ENCODE measurements around the gene PSEN2.
"Not testable (repeated sequence)": the region's sequence is repeated elsewhere in the genome, so short reads cannot be mapped to it uniquely, and the experiment has no call there.

PSEN2 gene

DNA sequence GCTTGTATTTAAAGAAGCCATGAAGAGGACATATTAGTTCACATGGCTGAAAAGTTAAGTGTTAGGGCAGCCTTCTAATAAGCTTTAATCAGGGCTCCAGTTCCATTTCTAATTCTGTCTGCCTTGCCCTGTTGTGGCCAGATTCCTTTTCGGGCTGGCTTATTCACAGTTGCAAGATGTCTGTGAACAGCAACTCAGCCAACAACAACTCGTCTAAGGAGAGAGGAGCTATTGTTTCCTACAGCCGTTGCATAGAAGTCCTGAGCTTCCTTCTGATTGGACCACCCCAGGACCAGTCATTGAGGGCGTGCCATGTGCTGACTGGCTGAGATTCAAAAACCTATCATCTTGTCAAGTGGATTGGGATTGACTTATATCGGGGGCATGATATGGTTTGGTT lies 51.1 kb downstream of the PSEN2 start:
- no peak for DNase-seq

DNA sequence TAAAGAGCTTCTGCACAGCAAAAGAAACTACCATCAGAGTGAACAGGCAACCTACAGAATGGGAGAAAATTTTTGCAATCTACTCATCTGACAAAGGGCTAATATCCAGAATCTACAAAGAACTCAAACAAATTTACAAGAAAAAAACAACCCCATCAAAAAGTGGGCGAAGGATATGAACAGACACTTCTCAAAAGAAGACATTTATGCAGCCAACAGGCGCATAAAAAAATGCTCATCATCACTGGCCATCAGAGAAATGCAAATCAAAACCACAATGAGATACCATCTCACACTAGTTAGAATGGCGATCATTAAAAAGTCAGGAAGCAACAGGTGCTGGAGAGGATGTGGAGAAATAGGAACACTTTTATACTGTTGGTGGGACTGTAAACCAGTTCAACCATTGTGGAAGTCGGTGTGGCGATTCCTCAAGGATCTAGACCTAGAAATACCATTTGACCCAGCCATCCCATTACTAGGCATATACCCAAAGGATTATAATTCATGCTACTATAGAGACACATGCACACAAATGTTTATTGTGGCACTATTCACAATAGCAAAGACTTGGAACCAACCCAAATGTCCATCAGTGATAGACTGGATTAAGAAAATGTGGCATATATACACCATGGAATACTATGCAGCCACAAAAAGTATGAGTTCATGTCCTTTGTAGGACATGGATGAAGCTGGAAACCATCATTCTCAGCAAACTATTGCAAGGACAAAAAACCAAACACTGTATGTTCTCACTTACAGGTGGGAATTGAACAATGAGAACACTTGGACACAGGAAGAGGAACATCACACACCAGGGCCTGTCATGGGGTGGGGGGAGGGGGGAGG lies 59.1 kb downstream of the PSEN2 start:
- DNase-seq = not testable (repeated sequence)

DNA sequence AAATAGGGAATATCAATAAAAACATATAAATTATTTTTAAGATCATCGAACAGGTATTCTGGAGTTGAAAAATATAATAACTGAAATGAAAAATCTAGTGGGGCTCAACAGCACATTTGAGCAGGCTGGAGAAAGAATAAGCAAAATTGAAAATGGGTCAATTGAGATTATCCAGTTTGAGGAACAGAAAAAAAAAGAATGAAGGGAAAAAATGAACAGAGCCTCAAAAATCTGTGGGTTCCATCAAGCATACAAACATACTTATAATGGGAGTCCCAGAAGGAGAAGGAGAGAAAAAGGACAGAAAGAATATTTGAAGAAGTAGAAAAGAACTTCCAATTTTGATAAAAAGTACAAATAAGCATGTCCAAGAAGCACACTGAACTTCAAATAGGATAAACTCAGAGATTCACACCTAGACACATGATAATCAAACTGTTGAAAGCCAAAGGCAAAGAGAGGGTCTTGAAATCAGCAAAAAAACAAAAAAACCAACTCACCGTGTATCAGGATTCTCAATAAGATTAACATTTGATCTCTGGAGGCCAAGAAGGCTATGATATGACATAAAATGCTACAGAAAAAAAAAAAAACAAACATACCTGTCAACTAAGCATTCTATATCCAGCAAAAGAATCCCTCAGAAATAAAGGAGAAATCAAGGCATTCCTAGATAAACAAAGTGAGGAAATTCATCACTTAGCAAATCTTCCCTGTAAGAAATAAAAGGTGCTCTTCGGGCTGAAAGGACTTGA lies 64.2 kb downstream of the PSEN2 start:
- no peak for DNase-seq

DNA sequence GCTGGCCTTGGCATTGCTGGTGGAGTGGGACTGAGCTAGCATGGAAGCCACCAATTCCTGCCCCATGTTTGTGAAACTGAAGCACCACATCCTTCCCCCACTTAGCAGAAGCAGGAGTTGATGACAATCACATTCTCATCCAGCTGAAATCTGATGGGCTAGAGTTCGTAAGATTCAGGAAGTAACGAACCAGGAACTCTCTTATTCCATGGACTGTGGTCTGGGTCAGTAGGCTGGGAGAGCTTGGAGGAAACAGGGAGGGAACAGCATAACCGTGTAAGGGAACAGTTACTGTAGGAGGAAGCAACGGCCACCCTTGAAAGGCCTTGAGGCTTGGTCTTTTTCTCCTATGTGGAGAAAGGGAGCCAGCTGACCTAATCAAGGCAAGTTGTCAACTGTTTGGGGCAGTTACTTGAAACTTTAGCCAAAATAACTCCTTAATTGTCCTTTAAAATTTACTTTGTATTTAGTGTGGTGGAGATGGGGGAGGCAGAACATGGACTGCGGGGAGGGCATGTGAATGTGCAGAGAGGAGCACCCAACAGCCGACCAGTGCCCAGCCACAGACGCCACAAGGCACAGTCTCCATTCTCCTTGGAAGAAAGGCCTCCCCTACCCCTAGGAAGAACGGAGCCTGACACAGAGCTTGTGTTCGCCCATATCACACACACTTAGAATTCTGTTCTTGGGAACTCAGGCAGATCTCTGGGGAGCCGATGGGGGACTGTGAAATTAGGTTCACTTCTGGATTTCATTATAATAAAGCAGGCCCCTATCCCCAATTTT lies 67.7 kb downstream of the PSEN2 start:
- DNase-seq = no peak

DNA sequence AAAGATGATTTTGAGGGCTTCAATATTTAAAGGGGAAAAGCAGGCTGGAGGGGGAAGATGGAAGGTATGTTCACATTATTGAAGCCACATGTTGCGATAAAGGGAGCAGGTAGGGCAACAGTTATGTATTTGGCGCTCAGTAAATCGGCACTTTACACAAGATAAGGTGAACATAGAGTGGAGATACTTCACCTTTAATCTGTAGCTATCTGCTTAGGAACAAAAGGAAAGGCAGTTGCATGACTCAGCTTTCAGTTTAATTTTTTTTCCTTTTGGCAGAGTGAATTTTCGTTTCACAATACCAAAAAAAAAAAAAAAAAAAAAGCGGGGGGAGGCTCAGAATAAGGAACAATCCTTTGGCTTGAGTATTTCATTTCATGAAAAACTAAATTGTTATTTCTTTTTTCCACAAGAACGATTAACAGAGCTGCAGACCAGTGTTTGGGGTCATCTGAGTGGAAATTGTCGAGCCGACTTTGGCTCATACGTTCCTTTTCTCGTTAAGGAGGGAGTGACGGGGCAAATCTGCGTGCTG lies 68.6 kb downstream of the PSEN2 start:
- no peak for DNase-seq

DNA sequence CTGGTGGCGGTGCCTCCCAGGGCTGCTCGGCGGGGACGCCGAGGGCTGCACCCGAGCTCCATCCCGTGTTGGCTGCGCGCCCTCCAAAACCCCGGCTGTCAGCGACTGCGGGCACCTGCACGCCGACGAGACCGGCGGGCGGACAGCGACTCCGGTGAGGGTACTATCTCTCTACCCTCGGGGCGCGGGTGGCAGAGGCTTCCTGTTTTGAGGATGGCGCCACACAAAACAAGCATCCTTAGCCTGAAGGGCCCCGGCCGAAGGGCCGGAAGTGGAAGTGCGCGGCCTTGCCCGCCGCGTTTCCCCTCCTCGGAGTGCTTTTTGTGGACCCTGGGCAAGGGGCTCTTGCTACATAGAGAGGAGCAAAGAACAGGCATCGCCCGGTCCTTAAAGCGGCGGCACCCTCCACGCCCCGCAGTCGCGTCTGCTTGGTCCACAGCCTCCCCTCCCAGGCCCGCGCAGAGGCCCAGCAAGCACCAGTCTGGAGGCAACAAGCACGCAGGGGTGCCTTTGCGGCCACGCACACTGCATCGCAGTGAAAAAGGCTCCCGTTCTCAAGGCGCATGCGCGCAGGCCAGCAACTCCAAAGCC lies 69.1 kb downstream of the PSEN2 start:
- peak; percentile 72 for DNase-seq

DNA sequence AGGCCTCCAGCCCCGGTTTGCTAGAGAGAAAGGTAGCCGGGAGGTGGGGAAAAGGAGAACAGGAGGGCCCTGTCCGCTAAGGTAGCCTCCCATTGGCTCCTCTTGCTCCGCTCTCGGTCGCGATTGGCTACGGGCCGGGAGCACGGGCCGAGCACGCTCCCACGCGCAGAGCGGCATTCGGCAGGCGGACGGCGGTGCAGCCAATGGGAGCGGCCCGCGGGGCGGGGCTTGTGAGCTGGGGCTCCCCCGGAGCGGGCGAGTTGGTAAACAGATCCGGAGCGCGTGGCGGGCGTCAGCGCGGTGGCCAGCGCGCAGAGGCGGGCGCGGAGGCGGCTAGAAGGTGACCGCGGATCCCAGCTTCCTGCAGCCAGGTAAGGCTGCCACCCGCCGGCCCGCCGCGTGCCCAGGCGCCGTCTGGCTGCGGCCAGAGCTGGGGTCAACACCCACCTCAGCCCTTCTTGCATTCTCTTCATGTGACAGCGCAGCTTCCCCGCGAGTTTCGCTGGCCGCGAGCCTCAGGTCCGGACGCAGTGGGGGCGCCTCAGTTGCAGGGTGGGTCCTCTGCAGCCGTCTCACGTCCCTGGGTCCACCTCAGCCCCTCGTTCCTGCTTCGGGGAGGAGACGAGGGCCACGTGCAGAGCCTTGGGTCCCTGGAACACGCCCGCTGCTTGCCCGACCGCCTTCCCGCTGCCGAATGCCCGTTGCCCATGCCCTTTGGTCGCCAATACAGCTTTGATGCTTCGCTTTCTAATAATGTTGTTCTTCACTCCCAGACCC lies 69.8 kb downstream of the PSEN2 start, which contains the start of gene COQ8A:
TSS of gene COQ8A (plus strand) at position 266 of the 777 bp plus-strand sequence. CDS start 21,092 bp downstream, outside the sequence.
- DNase-seq = peak; percentile 99

DNA sequence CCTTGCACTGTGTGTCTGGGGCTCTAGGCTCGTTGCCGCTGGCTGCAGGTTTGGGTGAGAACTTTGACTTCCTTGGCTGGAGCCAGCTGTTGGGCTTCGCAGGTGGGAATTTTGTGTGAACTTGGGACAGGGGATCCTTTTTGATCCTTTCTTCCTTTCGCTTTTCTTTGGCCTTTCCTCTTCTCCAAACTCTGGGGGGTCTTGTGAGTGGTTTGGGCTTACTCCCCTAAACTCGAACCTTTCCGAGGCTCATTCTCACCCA lies 70.3 kb downstream of the PSEN2 start:
- DNase-seq = no peak

DNA sequence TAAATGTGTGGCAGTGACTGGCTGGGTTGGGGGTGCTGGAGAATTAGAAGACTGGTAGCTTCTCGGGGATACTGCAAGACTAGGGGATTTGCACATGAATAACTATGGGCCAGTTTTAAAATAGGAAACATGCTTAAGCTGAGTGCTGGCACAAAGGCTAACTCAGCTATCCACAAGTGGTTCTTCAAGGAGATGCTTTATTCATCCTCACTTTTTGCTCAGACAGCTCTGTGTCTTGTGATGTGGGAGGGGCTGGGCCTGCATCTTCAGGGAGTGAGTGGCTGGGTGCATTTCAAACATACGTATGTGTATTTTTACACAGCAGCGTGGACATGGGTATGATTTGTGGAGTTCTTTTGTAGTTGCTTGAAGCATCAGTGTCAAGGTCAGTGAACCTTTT lies 72.0 kb downstream of the PSEN2 start:
- no peak for DNase-seq

DNA sequence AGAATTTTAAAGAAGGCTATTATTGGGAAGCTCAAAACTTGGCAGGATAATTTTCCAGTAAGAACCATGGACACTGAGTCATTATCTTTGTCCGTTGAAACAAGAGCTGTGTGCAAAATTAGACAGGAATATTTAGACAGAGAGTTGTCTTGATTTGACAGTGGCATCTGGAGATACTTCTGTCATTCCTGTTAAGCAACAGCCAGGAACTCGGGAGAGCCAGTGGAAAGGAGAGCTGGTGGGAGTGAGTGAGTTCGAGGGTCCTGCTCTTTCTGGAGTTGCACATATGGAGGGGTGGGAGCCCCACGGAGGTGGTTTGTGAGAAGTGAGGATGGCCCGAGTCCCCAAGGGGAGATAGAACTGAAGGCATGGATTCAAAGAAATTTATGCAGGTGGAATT lies 72.7 kb downstream of the PSEN2 start:
- DNase-seq = no peak

DNA sequence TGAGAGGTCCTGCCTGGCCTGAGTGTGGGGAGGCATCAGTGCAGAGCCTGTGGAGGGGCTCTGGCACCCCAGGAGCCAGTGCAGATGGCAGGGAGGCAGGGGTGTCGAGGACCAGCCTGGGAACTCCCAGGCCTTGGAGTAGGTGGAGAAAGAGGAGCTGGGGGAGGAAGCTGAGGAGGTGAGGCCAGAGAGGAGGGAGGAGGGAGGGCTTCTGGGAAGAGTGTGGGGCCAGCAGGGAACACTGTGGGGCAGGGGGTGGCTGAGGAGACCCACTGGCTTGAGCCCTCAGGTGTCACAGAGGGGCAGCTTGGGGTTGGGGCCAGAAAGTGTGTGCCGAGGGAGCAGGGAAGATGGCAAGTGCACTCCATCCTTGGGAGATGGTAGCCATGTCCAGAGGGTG lies 73.5 kb downstream of the PSEN2 start:
- no peak for DNase-seq

DNA sequence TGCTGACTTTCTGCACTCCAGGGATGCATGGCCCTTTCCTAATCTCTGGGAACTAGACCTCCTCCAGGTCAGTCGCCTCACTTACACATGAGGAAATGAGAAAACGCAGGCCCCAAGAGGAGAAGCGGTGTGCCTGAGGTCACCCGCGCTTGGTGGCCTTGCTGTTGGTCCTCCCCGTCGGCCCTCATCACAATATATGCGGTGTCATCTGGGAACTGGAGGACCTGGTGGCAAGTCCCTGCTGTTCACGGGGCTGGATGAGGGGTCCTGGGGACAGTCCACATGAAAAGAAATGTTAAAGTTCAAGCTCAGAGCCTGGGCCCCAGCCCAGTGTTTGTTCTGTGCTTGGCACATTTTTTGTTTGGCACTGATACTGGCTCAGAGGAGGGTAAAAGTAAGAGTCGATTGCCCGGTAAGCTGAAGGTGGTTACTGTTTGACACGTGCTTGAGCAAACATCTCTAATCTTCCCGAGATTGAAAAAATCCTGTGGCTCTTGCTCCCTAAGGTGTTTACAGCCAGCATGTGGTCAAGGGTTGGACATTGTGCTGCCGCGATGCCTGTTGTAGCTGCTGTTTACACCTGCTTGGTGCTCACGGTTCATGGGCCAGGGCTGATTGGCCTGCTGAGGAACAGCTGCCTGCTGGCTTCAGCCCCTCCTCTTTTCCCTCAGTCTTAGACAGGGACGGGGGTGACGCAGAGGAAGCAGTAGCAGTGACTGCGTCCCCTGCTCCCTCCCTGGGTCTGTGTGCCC lies 74.9 kb downstream of the PSEN2 start:
- no peak for DNase-seq
